Pancreas (tissue), 10 donors: ENCODE measurements around the gene MYO3A. TPM values are rescaled to one million over a fixed set of nuclear protein-coding genes. Genes with fewer than 3 reads are reported as not detected.

Experiments
- ATAC-seq, 4 donors: fragments of 200-7000 bp; cut with Tn5 transposase; one replicate each; pipeline versions ENCODE4 v1.8.0 to v1.9.1; 2020; ENCODE audit warnings: mild to moderate bottlenecking in 4 of 4, moderate library complexity in 4 of 4
- DNase-seq, 6 donors: peaks; one replicate each; pipeline ENCODE4 v3.0.0-alpha.2; 2020
- FAIRE-seq: peaks from 2 replicates; lab custom pipeline; 2012; peaks lifted over from hg19 to GRCh38; lab: Jason Lieb, UNC
- H3K27ac ChIP-seq, 4 donors: fragments of 200-600 bp; sonication (generic); 1 replicate in 3 of 4; 2 replicates in 1 of 4; pipeline versions ENCODE4 v1.5.0 to v1.8.0; 2020
- H3K27me3 ChIP-seq, 4 donors: fragments of 200-600 bp; one replicate each; pipeline ENCODE4 v1.8.0; 2021
- H3K36me3 ChIP-seq, 3 donors: fragments of 200-600 bp; sonication (generic) in 1 of 3; one replicate each; pipeline versions ENCODE4 v1.5.0 to v1.8.0; 2020 to 2021
- H3K4me1 ChIP-seq, 3 donors: fragments of 200-600 bp; one replicate each; pipeline ENCODE4 v1.8.0; 2021
- H3K4me3 ChIP-seq, 4 donors: fragments of 200-600 bp; sonication (generic) in 2 of 4; one replicate each; pipeline versions ENCODE4 v1.5.0 to v1.8.0; 2020 to 2021
- H3K9me3 ChIP-seq, 4 donors: fragments of 200-600 bp; one replicate each; pipeline ENCODE4 v1.8.0; 2021
- CTCF ChIP-seq, 4 donors: fragments of 200-600 bp; sonication (generic) in 3 of 4; IDR thresholded peaks; one replicate each; pipeline versions ENCODE4 v1.5.0 to v1.8.0; 2021; ENCODE audit warnings: antibody characterized with exemption in 4 of 4
- WGBS, 2 donors: extraction: QIAGEN DNeasy Blood & Tissue Kit; methylation state at CpG; one replicate each; pipeline ENCODE4 v1.1.7; 2013; 5-methylcytosine and 5-hydroxymethylcytosine counted together
- intact Hi-C, 3 donors: fragments of 100-400 bp; cut with DNase I; formaldehyde crosslinking; loops; one replicate each; pipeline versions ENCODE4 v1.11.1 to v1.14.2; 2022
- polyA plus RNA-seq, 2 donors: library from polyadenylated mRNA; stranded (reverse); fragments of 200-250 nt; gene quantifications; one replicate each; pipeline ENCODE4 v1.2.3, GENCODE V29; 2013
- total RNA-seq, 6 donors: library from RNA; stranded (reverse); fragmentation: NEBNext Ultra II Directional in 4 of 6; extraction: Animal tissue kit (Norgen Biotek cat#: 25700) in 4 of 6; gene quantifications; one replicate each; pipeline versions ENCODE4 v1.2.1 to v1.2.4, GENCODE V29; 2021 to 2023
- donor health status: healthy with polysubstance abuse.
- donor health status: DM: no; HTN: no; CAD: no; lungs with moderate emphysema.
- donor health status: DM: no; HTN: no; CAD: no.
- donor health status: control.
- donor health status: control.
- donor health status: Bipolar disorder and iron deficiency.
- donor health status: DM: yes; HTN: yes; CAD: no.
- donor health status: DM: no; HTN: no; CAD: no.
- donor health status: DM: no; HTN: no; CAD: no.
- donor health status: DM: yes; HTN: yes; CAD: no.

Gene MYO3A
- total and polyA plus RNA-seq, 8 donors, result 0.85 to 14.3 (median 1.9) TPM

DNA sequence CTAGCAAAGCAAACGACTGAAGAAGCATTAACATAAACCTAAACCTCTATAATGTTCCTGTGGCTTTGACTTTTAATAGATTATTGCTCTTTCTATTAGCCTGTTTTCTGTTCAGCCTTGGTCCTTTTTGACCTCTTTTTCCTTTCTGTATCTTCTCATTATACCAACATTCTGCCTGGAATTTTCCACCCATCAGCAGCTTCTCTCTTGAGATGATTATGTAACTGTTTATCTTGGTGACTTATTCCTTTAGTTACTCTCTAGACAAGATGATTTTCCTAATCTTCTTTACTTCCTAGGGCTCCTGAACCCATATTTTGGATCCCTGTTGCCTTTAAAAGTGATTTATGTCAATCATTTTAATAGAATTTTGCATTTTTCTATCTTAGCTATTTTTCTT, 81.1 kb downstream of the MYO3A start:
- Histone ChIP-seq H3K4me3 (no peak overlapping the region), H3K4me1 (no peaks in the 10 kb centered on the region), H3K27me3 (no peaks in the 10 kb centered on the region), H3K27ac (no peak overlapping the region), H3K9me3 (no peaks in the 10 kb centered on the region), H3K36me3 (no peaks in the 10 kb centered on the region)
- ATAC-seq (no peak), DNase-seq (no peak), FAIRE-seq (no peak)
- TF ChIP-seq CTCF (IDR thresholded peaks at IDR 0.05), result no peak
- intact Hi-C loops, result no loop called here
- 33 to 52% methylated on average over 1 of the region's 1 CpG for WGBS, 2 donors

DNA sequence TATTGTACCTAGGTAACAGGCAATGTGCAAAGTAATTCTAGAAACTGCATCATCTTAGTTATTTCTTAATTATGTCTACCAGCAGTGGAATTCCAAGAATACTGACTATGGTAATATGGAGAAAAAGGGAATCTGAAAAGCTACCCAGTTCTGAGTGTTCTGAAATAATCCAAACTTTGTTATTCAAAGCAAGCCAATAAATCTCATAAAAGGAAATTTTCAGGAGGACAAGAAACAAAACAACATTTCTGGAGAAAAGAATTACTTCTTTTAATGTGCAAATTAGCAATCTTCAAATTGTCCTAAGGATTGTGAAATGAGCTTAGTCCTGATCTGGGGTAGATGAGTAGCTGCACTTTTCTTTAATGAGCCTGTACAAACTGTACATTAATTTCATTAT, 88.8 kb downstream of the MYO3A start:
- FAIRE-seq, result no peak
- Histone ChIP-seq H3K4me1 (no peaks in the 10 kb centered on the region), H3K27ac (no peak overlapping the region), H3K4me3 (no peak overlapping the region), H3K36me3 (no peaks in the 10 kb centered on the region), H3K9me3 (no peaks in the 10 kb centered on the region), H3K27me3 (no peaks in the 10 kb centered on the region)
- no peak for TF ChIP-seq CTCF (IDR thresholded peaks at IDR 0.05)
- intact Hi-C loops, result no loop called here
- DNase-seq, result no peak
- ATAC-seq, result no peak

DNA sequence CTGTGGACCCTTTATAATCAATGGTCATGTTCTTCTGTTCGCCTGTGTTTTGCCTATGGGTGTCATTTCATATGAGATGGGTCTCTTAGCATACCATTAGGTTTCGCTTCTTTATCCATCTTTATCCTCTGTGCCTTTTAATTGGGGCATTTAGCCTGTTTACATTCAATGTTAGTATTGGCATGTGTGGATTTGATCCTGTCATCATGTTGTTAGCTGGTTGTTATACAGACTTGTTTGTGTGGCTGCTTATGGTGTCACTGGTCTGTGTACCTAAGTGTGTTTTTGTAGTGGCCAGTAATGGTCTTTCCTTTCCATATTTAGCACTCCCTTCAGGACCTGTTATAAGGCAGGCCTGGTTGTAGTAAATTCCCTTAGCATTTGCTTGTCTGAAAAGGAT, 90.3 kb downstream of the MYO3A start:
- no peak for DNase-seq
- H3K4me1 ChIP-seq, result no peaks in the 10 kb centered on the region
- no peak overlapping the region for H3K27ac ChIP-seq
- H3K36me3 ChIP-seq, result no peaks in the 10 kb centered on the region
- no peak for FAIRE-seq
- no peak for ATAC-seq
- 57 to 59% methylated on average over 2 of the region's 2 CpGs for WGBS, 2 donors
- no peak for TF ChIP-seq CTCF (IDR thresholded peaks at IDR 0.05)
- H3K9me3 ChIP-seq, result no peaks in the 10 kb centered on the region
- H3K4me3 ChIP-seq, result no peak overlapping the region
- no peaks in the 10 kb centered on the region for H3K27me3 ChIP-seq
- intact Hi-C loops, result no loop called here

GRCh38 chr10:26025523-26025922, 91.5 kb downstream of the MYO3A start:
- Histone ChIP-seq H3K36me3 (no peaks in the 10 kb centered on the region), H3K27ac (no peak overlapping the region), H3K4me3 (no peak overlapping the region), H3K9me3 (no peaks in the 10 kb centered on the region), H3K27me3 (no peaks in the 10 kb centered on the region), H3K4me1 (no peaks in the 10 kb centered on the region)
- ATAC-seq (no peak), FAIRE-seq (no peak), DNase-seq (no peak)
- intact Hi-C loops, result no loop called here
- no peak for TF ChIP-seq CTCF (IDR thresholded peaks at IDR 0.05)

GRCh38 chr10:26029858-26030257, 95.8 kb downstream of the MYO3A start:
- FAIRE-seq (no peak), DNase-seq (no peak), ATAC-seq (no peak)
- no peaks in the 10 kb centered on the region for H3K9me3 ChIP-seq
- no peak overlapping the region for H3K27ac ChIP-seq
- WGBS, 2 donors, result 62 to 68% methylated on average over 3 of the region's 3 CpGs
- H3K27me3 ChIP-seq, result no peaks in the 10 kb centered on the region
- no peaks in the 10 kb centered on the region for H3K4me1 ChIP-seq
- intact Hi-C loops, result no loop called here
- TF ChIP-seq CTCF (IDR thresholded peaks at IDR 0.05), result no peak
- no peaks in the 10 kb centered on the region for H3K36me3 ChIP-seq
- H3K4me3 ChIP-seq, result no peak overlapping the region
